SK-N-SH treated with all-trans-retinoic acid at 6 μM for 48 hours (cell line): Measurements from ENCODE around the gene LXN.

Experiments used
- RARB ChIP-seq: fragments of 250-450 bp; sonication (Bioruptor Pico); IDR thresholded peaks from 2 replicates; pipeline ENCODE4 v1.8.0; 2021; ENCODE audit warnings: mild to moderate bottlenecking, moderate library complexity
- ZFP3 ChIP-seq: fragments of 250-450 bp; sonication (Bioruptor Pico); IDR thresholded peaks from 2 replicates; pipeline ENCODE4 v1.5.0; 2020; ENCODE audit warnings: mild to moderate bottlenecking, moderate library complexity

DNA sequence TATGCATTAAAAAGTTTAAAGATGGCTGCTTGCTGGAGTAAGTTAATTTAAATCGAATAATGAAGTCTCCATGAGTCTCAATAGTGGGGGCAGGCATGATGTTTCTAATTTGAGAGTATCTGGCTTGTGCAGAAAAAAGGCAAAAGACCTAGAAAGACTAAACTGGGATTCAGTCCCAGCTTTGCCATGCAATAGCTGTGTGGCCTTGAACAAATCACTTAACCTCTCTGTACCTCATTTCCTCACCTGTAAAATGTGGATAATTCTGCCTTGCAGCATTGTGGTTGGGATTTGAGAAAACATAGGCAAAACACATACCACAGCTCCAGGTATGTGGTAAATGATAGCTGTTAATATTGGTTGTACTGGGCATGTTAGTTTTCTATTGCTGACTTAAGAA is 8.6 kb downstream of the LXN start:
- TF ChIP-seq ZFP3 (no peak), RARB (no peak)
